WTC11 (cell line): Measurements from ENCODE around the gene LHX2. TPM values are rescaled to one million over a fixed set of nuclear protein-coding genes. Genes with fewer than 3 reads are reported as not detected.

Source experiments
- ATAC-seq: fragments of 200-7000 bp; cut with Tn5 transposase; 2 replicates; pipeline ENCODE4 v1.10.0; 2021; ENCODE audit warnings: mild to moderate bottlenecking, moderate library complexity
- CTCF ChIA-PET: fragments of 300-600 bp; sonication (Branson Sonifier 250); formaldehyde crosslinking; loops from one replicate; lab custom pipeline; 2021; ENCODE audit warnings: antibody characterized with exemption; lab: Charles Lee
- POLR2A ChIA-PET: fragments of 350-600 bp; sonication (Branson Sonifier 250); formaldehyde crosslinking; loops from one replicate; lab custom pipeline; 2021; ENCODE audit warnings: antibody characterized with exemption; lab: Charles Lee
- DNase-seq: peaks from one replicate; pipeline ENCODE4 v3.0.0; 2021; ENCODE audit warnings: low spot score
- H3K27ac Mint-ChIP-seq: 2 replicates; pipeline ENCODE4 v1.8.0; 2021; ENCODE audit warnings: mixed read lengths
- H3K27me3 Mint-ChIP-seq: 2 replicates; pipeline ENCODE4 v1.8.0; 2021; ENCODE audit warnings: low read depth, mild to moderate bottlenecking, moderate library complexity, mixed read lengths
- H3K36me3 Mint-ChIP-seq: 2 replicates; pipeline ENCODE4 v1.8.0; 2021; ENCODE audit warnings: mixed read lengths
- H3K4me1 Mint-ChIP-seq: 2 replicates; pipeline ENCODE4 v1.8.0; 2022; ENCODE audit warnings: mixed read lengths
- H3K4me3 Mint-ChIP-seq: 2 replicates; pipeline ENCODE4 v1.8.0; 2021; ENCODE audit warnings: mild to moderate bottlenecking, moderate library complexity, mixed read lengths
- H3K9me3 Mint-ChIP-seq: 2 replicates; pipeline ENCODE4 v1.8.0; 2021; ENCODE audit warnings: mixed read lengths
- CBFB ChIP-seq: sonication (generic); formaldehyde crosslinking; IDR thresholded peaks from 2 replicates; pipeline ENCODE4 v1.8.1; 2022; ENCODE audit warnings: mild to moderate bottlenecking, low read depth, missing genetic modification reagents
- ELF4 ChIP-seq: sonication (generic); formaldehyde crosslinking; IDR thresholded peaks from 2 replicates; pipeline ENCODE4 v1.8.1; 2022; ENCODE audit warnings: low read depth, mild to moderate bottlenecking, moderate library complexity, missing genetic modification reagents
- JUN ChIP-seq: sonication (generic); formaldehyde crosslinking; IDR thresholded peaks from 2 replicates; pipeline ENCODE4 v1.8.0; 2023; ENCODE audit warnings: mild to moderate bottlenecking, missing genetic modification reagents
- MXD4 ChIP-seq: fragments of 250-450 bp; sonication (Bioruptor Pico); IDR thresholded peaks from 2 replicates; pipeline ENCODE4 v1.8.0; 2021; ENCODE audit warnings: mild to moderate bottlenecking, moderate library complexity, borderline replicate concordance
- OVOL2 ChIP-seq: fragments of 250-450 bp; sonication (Bioruptor Pico); IDR thresholded peaks from 2 replicates; pipeline ENCODE4 v1.9.0; 2021; ENCODE audit warnings: mild to moderate bottlenecking, borderline replicate concordance
- RELA ChIP-seq: sonication (generic); formaldehyde crosslinking; IDR thresholded peaks from 2 replicates; pipeline ENCODE4 v1.8.1; 2022; ENCODE audit warnings: missing genetic modification reagents, mild to moderate bottlenecking, borderline replicate concordance
- TCF7 ChIP-seq: sonication (generic); formaldehyde crosslinking; IDR thresholded peaks from 2 replicates; pipeline ENCODE4 v1.8.0; 2022; ENCODE audit warnings: mild to moderate bottlenecking, low read depth, missing genetic modification reagents, moderate library complexity
- TEAD1 ChIP-seq: sonication (generic); formaldehyde crosslinking; IDR thresholded peaks from 2 replicates; pipeline ENCODE4 v1.8.0; 2022; ENCODE audit warnings: mild to moderate bottlenecking, missing genetic modification reagents
- ZNF138 ChIP-seq: sonication (generic); formaldehyde crosslinking; conservative IDR thresholded peaks from 2 replicates; pipeline ENCODE4 v1.8.1; 2022; ENCODE audit warnings: mild to moderate bottlenecking, moderate library complexity, missing genetic modification reagents
- total RNA-seq: library from RNA; stranded (reverse); gene quantifications from 3 replicates; pipeline ENCODE4 v1.2.3, GENCODE V29; 2021
- TF ChIP-seq, protein P1 (sequence below): fragments of 250-450 bp; sonication (Bioruptor Pico); IDR thresholded peaks from 2 replicates; pipeline ENCODE4 v1.8.0; 2021; ENCODE audit warnings: mild to moderate bottlenecking
- TF ChIP-seq, protein P2 (sequence below): sonication (generic); formaldehyde crosslinking; IDR thresholded peaks from 2 replicates; pipeline ENCODE4 v1.8.1; 2023; ENCODE audit warnings: mild to moderate bottlenecking, moderate library complexity, missing genetic modification reagents
- TF ChIP-seq, protein P3 (sequence below): fragments of 250-450 bp; sonication (Bioruptor Pico); IDR thresholded peaks from 2 replicates; pipeline ENCODE4 v2.1.2; 2022; ENCODE audit warnings: mild to moderate bottlenecking, moderate library complexity
- TF ChIP-seq, protein P4 (sequence below): sonication (generic); formaldehyde crosslinking; conservative IDR thresholded peaks from 2 replicates; pipeline ENCODE4 v1.8.1; 2022; ENCODE audit warnings: mild to moderate bottlenecking, missing genetic modification reagents
- TF ChIP-seq, protein P5 (sequence below): fragments of 200-600 bp; IDR thresholded peaks from 2 replicates; pipeline ENCODE4 v1.8.0; 2022; ENCODE audit warnings: antibody characterized with exemption
- TF ChIP-seq, protein P6 (sequence below): sonication (generic); formaldehyde crosslinking; IDR thresholded peaks from 2 replicates; pipeline ENCODE4 v1.8.1; 2023; ENCODE audit warnings: mild to moderate bottlenecking, missing genetic modification reagents, borderline replicate concordance
- TF ChIP-seq, protein P7 (sequence below): fragments of 250-450 bp; sonication (Bioruptor Pico); IDR thresholded peaks from 2 replicates; pipeline ENCODE4 v1.9.0; 2021; ENCODE audit warnings: mild to moderate bottlenecking

LHX2 gene
- total RNA-seq, 1 experiment from 2014 or later = 0.42 TPM

DNA sequence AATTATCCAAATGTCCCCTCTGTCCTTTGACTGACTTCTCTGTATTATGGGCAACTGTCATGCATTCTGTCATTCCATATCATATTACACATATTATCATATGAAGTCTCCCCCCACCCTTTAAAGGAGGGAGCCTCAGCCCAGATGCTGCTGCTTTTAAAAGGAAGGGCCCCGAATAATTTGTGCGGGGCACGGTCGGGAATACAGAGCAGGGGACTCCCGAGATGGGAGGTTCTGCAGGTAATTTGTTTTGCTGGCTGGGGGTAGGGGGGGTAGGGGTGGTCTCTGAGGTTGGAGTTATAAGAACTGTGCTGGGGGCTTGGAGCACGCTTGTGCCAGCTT lies 10.1 kb upstream of the LHX2 start:
- Mint-ChIP-seq H3K27me3 (peaks cover 93% of the 10 kb centered on the region), H3K9me3 (no peaks in the 10 kb centered on the region), H3K4me1 (peaks cover 66% of the 10 kb centered on the region), H3K27ac (no peak overlapping the region), H3K4me3 (no peak overlapping the region), H3K36me3 (no peaks in the 10 kb centered on the region)
- TF ChIP-seq OVOL2 (CRISPR knock-in tag) (no peak), RELA (no peak), ZNF138 (CRISPR knock-in tag) (no peak), TCF7 (no peak)
- TF ChIP-seq, protein P1, sequence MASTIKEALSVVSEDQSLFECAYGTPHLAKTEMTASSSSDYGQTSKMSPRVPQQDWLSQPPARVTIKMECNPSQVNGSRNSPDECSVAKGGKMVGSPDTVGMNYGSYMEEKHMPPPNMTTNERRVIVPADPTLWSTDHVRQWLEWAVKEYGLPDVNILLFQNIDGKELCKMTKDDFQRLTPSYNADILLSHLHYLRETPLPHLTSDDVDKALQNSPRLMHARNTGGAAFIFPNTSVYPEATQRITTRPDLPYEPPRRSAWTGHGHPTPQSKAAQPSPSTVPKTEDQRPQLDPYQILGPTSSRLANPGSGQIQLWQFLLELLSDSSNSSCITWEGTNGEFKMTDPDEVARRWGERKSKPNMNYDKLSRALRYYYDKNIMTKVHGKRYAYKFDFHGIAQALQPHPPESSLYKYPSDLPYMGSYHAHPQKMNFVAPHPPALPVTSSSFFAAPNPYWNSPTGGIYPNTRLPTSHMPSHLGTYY (CRISPR knock-in tag) = no peak
- TF ChIP-seq, protein P2, sequence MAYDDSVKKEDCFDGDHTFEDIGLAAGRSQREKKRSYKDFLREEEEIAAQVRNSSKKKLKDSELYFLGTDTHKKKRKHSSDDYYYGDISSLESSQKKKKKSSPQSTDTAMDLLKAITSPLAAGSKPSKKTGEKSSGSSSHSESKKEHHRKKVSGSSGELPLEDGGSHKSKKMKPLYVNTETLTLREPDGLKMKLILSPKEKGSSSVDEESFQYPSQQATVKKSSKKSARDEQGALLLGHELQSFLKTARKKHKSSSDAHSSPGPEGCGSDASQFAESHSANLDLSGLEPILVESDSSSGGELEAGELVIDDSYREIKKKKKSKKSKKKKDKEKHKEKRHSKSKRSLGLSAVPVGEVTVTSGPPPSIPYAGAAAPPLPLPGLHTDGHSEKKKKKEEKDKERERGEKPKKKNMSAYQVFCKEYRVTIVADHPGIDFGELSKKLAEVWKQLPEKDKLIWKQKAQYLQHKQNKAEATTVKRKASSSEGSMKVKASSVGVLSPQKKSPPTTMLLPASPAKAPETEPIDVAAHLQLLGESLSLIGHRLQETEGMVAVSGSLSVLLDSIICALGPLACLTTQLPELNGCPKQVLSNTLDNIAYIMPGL (CRISPR knock-in tag) = no peak
- TF ChIP-seq, protein P3, sequence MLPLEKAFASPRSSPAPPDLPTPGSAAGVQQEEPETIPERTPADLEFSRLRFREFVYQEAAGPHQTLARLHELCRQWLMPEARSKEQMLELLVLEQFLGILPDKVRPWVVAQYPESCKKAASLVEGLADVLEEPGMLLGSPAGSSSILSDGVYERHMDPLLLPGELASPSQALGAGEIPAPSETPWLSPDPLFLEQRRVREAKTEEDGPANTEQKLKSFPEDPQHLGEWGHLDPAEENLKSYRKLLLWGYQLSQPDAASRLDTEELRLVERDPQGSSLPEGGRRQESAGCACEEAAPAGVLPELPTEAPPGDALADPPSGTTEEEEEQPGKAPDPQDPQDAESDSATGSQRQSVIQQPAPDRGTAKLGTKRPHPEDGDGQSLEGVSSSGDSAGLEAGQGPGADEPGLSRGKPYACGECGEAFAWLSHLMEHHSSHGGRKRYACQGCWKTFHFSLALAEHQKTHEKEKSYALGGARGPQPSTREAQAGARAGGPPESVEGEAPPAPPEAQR (CRISPR knock-in tag) = no peak
- ChIA-PET CTCF (interaction anchor here (0.6 to 0.9 kb wide), 2 partner anchors 10 to 39 kb away, joined by 3 to 4 read pairs; partner anchors contain the start of gene LHX2), POLR2A (no interaction called here)
- no peak for ATAC-seq
- DNase-seq = no peak

DNA sequence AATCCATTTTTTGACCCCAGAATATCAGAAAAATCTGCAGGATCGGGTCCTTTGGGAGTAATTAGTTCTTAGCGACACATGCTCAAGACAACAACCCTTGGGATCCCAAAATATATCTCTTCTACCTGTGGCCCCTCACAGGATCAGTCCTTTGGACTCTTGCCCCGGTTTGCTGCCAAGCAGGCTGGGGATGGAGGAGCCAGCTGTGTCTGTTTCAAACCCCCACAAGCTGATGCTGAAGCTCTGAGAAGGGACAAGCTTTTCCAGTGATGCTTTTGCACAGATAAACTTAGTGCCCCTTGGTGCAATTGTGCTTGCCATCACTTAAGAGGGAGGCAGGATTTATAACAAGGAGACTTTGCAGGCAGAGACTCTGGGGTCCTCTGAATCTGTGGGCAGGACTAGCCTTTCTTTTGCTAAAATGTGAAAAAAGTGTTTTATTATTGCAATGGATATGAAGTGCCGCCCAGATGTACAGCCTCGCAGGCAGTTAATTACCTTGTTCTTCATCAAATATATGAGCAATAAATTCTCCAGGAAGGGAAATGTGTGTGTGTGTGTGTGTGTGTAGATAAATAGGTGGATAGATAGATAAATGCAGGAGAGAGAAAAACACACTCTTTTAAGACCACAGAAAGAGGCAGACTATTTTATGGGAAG lies 9.6 kb upstream of the LHX2 start:
- ChIA-PET CTCF (interaction anchor here (0.6 kb wide), 1 partner anchor 9 kb away, joined by 4 read pairs; the partner anchor contains the start of gene LHX2), POLR2A (no interaction called here)
- Mint-ChIP-seq H3K9me3 (no peaks in the 10 kb centered on the region), H3K27me3 (peaks cover 93% of the 10 kb centered on the region), H3K36me3 (no peaks in the 10 kb centered on the region), H3K27ac (no peak overlapping the region), H3K4me1 (peaks cover 70% of the 10 kb centered on the region), H3K4me3 (no peak overlapping the region)
- TF ChIP-seq RELA (no peak), MXD4 (CRISPR knock-in tag) (no peak), JUN (CRISPR knock-in tag) (no peak), OVOL2 (CRISPR knock-in tag) (no peak)
- TF ChIP-seq, protein P4, sequence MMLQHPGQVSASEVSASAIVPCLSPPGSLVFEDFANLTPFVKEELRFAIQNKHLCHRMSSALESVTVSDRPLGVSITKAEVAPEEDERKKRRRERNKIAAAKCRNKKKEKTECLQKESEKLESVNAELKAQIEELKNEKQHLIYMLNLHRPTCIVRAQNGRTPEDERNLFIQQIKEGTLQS (CRISPR knock-in tag) = no peak
- TF ChIP-seq, protein P5, sequence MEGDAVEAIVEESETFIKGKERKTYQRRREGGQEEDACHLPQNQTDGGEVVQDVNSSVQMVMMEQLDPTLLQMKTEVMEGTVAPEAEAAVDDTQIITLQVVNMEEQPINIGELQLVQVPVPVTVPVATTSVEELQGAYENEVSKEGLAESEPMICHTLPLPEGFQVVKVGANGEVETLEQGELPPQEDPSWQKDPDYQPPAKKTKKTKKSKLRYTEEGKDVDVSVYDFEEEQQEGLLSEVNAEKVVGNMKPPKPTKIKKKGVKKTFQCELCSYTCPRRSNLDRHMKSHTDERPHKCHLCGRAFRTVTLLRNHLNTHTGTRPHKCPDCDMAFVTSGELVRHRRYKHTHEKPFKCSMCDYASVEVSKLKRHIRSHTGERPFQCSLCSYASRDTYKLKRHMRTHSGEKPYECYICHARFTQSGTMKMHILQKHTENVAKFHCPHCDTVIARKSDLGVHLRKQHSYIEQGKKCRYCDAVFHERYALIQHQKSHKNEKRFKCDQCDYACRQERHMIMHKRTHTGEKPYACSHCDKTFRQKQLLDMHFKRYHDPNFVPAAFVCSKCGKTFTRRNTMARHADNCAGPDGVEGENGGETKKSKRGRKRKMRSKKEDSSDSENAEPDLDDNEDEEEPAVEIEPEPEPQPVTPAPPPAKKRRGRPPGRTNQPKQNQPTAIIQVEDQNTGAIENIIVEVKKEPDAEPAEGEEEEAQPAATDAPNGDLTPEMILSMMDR = no peak
- DNase-seq (no peak), ATAC-seq (no peak)

DNA sequence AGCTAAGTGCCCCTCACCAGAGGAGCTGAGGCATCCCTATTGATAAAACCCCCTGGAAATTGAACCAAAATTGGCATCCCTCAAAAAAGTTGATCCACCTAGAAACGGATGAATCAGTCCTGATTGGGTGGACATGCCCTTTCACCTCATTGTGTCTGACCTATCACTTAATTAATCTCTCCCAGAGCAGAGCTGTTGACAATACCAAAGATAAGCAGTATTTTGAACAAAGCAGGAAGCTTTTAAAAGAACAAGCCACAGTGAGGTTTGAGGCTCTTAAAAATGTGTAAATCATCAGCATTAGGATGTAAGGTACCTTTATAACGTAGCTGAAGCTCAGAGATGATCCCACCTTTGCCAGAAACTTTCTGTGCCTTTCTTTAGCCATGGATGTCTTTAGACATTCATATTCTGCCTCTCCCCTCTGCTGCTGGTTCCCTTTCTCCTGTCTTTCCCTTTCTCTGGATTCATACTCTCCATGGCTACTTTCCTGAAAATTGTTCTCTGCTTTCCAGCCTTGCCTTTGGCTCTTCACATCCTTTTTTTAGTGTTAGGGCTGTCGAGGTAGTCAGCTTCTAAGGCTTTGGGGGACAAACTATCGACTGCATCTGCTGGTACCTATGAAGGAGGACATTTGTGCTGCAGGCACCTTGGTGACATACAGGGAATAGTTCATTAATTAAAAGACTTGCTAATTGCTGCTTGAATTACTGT lies 7.8 kb upstream of the LHX2 start:
- peaks cover 65% of the 10 kb centered on the region for H3K4me1 Mint-ChIP-seq
- no peaks in the 10 kb centered on the region for H3K36me3 Mint-ChIP-seq
- no peaks in the 10 kb centered on the region for H3K9me3 Mint-ChIP-seq
- H3K27ac Mint-ChIP-seq = no peak overlapping the region
- DNase-seq (no peak), ATAC-seq (no peak)
- H3K4me3 Mint-ChIP-seq = no peak overlapping the region
- H3K27me3 Mint-ChIP-seq = peaks cover 93% of the 10 kb centered on the region
- ChIA-PET CTCF (interaction anchor here (2.1 kb wide), 1 partner anchor 37 kb away, joined by 15 read pairs; no protein-coding TSS in a partner anchor), POLR2A (no interaction called here)
- TF ChIP-seq TEAD1 (CRISPR knock-in tag) = no peak
- TF ChIP-seq CBFB (CRISPR knock-in tag) = no peak
- no peak for TF ChIP-seq ELF4 (CRISPR knock-in tag)
- no peak for TF ChIP-seq RELA
- TF ChIP-seq, protein P6, sequence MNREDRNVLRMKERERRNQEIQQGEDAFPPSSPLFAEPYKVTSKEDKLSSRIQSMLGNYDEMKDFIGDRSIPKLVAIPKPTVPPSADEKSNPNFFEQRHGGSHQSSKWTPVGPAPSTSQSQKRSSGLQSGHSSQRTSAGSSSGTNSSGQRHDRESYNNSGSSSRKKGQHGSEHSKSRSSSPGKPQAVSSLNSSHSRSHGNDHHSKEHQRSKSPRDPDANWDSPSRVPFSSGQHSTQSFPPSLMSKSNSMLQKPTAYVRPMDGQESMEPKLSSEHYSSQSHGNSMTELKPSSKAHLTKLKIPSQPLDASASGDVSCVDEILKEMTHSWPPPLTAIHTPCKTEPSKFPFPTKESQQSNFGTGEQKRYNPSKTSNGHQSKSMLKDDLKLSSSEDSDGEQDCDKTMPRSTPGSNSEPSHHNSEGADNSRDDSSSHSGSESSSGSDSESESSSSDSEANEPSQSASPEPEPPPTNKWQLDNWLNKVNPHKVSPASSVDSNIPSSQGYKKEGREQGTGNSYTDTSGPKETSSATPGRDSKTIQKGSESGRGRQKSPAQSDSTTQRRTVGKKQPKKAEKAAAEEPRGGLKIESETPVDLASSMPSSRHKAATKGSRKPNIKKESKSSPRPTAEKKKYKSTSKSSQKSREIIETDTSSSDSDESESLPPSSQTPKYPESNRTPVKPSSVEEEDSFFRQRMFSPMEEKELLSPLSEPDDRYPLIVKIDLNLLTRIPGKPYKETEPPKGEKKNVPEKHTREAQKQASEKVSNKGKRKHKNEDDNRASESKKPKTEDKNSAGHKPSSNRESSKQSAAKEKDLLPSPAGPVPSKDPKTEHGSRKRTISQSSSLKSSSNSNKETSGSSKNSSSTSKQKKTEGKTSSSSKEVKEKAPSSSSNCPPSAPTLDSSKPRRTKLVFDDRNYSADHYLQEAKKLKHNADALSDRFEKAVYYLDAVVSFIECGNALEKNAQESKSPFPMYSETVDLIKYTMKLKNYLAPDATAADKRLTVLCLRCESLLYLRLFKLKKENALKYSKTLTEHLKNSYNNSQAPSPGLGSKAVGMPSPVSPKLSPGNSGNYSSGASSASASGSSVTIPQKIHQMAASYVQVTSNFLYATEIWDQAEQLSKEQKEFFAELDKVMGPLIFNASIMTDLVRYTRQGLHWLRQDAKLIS (CRISPR knock-in tag) = no peak
- TF ChIP-seq, protein P7, sequence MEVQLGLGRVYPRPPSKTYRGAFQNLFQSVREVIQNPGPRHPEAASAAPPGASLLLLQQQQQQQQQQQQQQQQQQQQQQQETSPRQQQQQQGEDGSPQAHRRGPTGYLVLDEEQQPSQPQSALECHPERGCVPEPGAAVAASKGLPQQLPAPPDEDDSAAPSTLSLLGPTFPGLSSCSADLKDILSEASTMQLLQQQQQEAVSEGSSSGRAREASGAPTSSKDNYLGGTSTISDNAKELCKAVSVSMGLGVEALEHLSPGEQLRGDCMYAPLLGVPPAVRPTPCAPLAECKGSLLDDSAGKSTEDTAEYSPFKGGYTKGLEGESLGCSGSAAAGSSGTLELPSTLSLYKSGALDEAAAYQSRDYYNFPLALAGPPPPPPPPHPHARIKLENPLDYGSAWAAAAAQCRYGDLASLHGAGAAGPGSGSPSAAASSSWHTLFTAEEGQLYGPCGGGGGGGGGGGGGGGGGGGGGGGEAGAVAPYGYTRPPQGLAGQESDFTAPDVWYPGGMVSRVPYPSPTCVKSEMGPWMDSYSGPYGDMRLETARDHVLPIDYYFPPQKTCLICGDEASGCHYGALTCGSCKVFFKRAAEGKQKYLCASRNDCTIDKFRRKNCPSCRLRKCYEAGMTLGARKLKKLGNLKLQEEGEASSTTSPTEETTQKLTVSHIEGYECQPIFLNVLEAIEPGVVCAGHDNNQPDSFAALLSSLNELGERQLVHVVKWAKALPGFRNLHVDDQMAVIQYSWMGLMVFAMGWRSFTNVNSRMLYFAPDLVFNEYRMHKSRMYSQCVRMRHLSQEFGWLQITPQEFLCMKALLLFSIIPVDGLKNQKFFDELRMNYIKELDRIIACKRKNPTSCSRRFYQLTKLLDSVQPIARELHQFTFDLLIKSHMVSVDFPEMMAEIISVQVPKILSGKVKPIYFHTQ (CRISPR knock-in tag) = no peak
